Measurements from ENCODE around the gene DGCR8.

Gene DGCR8

GRCh38 chr22:20113551-20114310 lies 33.7 kb downstream of the DGCR8 start:
- H3K27ac ChIP-seq (ENCODE audit: low read depth, low read length, severe bottlenecking), result no peak overlapping the region
- H3K4me3 ChIP-seq (ENCODE audit: extremely low read depth, insufficient read depth, low read length, poor library complexity, severe bottlenecking), result no peak overlapping the region
- H3K36me3 ChIP-seq (ENCODE audit: control insufficient read depth, insufficient read depth, low read length), result peaks cover 72% of the 10 kb centered on the region
- WGBS, 2 experiments (ENCODE audit: insufficient coverage in 2 of 2), result 95% methylated on average over 15 to 18 of the region's 19 CpGs
- H3K4me1 ChIP-seq (ENCODE audit: control insufficient read depth, insufficient read depth, low read length, poor library complexity, severe bottlenecking), result peaks cover 8% of the 10 kb centered on the region
- H3K9me3 ChIP-seq (ENCODE audit: control insufficient read depth, low read length), result no peaks in the 10 kb centered on the region

- no peak overlapping the region for H3K4me3 ChIP-seq (ENCODE audit: extremely low read depth, insufficient read depth, low read length, poor library complexity, severe bottlenecking)
- H3K4me1 ChIP-seq (ENCODE audit: control insufficient read depth, insufficient read depth, low read length, poor library complexity, severe bottlenecking), result peaks cover 16% of the 10 kb centered on the region
- H3K36me3 ChIP-seq (ENCODE audit: control insufficient read depth, insufficient read depth, low read length), result peaks cover 72% of the 10 kb centered on the region
- H3K27ac ChIP-seq (ENCODE audit: low read depth, low read length, severe bottlenecking), result no peak overlapping the region
- H3K9me3 ChIP-seq (ENCODE audit: control insufficient read depth, low read length), result no peaks in the 10 kb centered on the region
- WGBS, 2 experiments (ENCODE audit: insufficient coverage in 2 of 2), result 94 to 97% methylated on average over 28 to 36 of the region's 36 CpGs
These were observed 34.8 kb downstream of the DGCR8 start for GRCh38 chr22:20114506-20115475.

- WGBS, 2 experiments (ENCODE audit: insufficient coverage in 2 of 2), result 90 to 92% methylated on average over 28 to 29 of the region's 30 CpGs
- H3K27ac ChIP-seq (ENCODE audit: low read depth, low read length, severe bottlenecking), result peak within 1 kb of the TSS; percentile 82
These were observed 35.8 kb downstream of the DGCR8 start, which contains the start of gene RANBP1 for GRCh38 chr22:20115691-20116375. RANBP1 (plus strand) TSS chr22:20116104; CDS start chr22:20116185, 81 bp downstream.

GRCh38 chr22:20116376-20116950 lies 36.4 kb downstream of the DGCR8 start:
- WGBS, 2 experiments (ENCODE audit: insufficient coverage in 2 of 2), result 26 to 29% methylated on average over 18 to 22 of the region's 27 CpGs
- H3K4me1 ChIP-seq (ENCODE audit: control insufficient read depth, insufficient read depth, low read length, poor library complexity, severe bottlenecking), result peaks cover 16% of the 10 kb centered on the region
- peak overlapping the region; percentile 82 for H3K27ac ChIP-seq (ENCODE audit: low read depth, low read length, severe bottlenecking)
- peak overlapping the region; percentile 98 for H3K4me3 ChIP-seq (ENCODE audit: extremely low read depth, insufficient read depth, low read length, poor library complexity, severe bottlenecking)
- peaks cover 76% of the 10 kb centered on the region for H3K36me3 ChIP-seq (ENCODE audit: control insufficient read depth, insufficient read depth, low read length)
- no peaks in the 10 kb centered on the region for H3K9me3 ChIP-seq (ENCODE audit: control insufficient read depth, low read length)

More at GRCh38 chr22:20115691-20116375, 35.8 kb downstream of the DGCR8 start, which contains the start of gene RANBP1:
- Histone ChIP-seq H3K36me3 (ENCODE audit: control insufficient read depth, insufficient read depth, low read length) (peaks cover 72% of the 10 kb centered on the region), H3K4me1 (ENCODE audit: control insufficient read depth, insufficient read depth, low read length, poor library complexity, severe bottlenecking) (peaks cover 16% of the 10 kb centered on the region), H3K9me3 (ENCODE audit: control insufficient read depth, low read length) (no peaks in the 10 kb centered on the region), H3K4me3 (ENCODE audit: extremely low read depth, insufficient read depth, low read length, poor library complexity, severe bottlenecking) (peak within 1 kb of the TSS; percentile 98)

- peak within 1 kb of the TSS; percentile 98 for H3K4me3 ChIP-seq (ENCODE audit: extremely low read depth, insufficient read depth, low read length, poor library complexity, severe bottlenecking)
- WGBS, 2 experiments (ENCODE audit: insufficient coverage in 2 of 2), result 0% methylated on average over 60 to 68 of the region's 88 CpGs
- H3K4me1 ChIP-seq (ENCODE audit: control insufficient read depth, insufficient read depth, low read length, poor library complexity, severe bottlenecking), result peaks cover 16% of the 10 kb centered on the region
- no peaks in the 10 kb centered on the region for H3K9me3 ChIP-seq (ENCODE audit: control insufficient read depth, low read length)
- peaks cover 78% of the 10 kb centered on the region for H3K36me3 ChIP-seq (ENCODE audit: control insufficient read depth, insufficient read depth, low read length)
- H3K27ac ChIP-seq (ENCODE audit: low read depth, low read length, severe bottlenecking), result peak within 1 kb of the TSS; percentile 82
These were observed 37.1 kb downstream of the DGCR8 start, which contains the start of gene TRMT2A for GRCh38 chr22:20116951-20117632. TRMT2A (minus strand) TSS chr22:20117226; CDS start chr22:20116906, 320 bp downstream.

GRCh38 chr22:20117633-20118299 lies 37.7 kb downstream of the DGCR8 start:
- H3K27ac ChIP-seq (ENCODE audit: low read depth, low read length, severe bottlenecking), result peak overlapping the region; percentile 16
- H3K4me3 ChIP-seq (ENCODE audit: extremely low read depth, insufficient read depth, low read length, poor library complexity, severe bottlenecking), result peak overlapping the region; percentile 98
- peaks cover 16% of the 10 kb centered on the region for H3K4me1 ChIP-seq (ENCODE audit: control insufficient read depth, insufficient read depth, low read length, poor library complexity, severe bottlenecking)
- 0 to 1% methylated on average over 28 to 31 of the region's 66 CpGs for WGBS, 2 experiments (ENCODE audit: insufficient coverage in 2 of 2)
- peaks cover 78% of the 10 kb centered on the region for H3K36me3 ChIP-seq (ENCODE audit: control insufficient read depth, insufficient read depth, low read length)
- H3K9me3 ChIP-seq (ENCODE audit: control insufficient read depth, low read length), result no peaks in the 10 kb centered on the region

- peaks cover 16% of the 10 kb centered on the region for H3K4me1 ChIP-seq (ENCODE audit: control insufficient read depth, insufficient read depth, low read length, poor library complexity, severe bottlenecking)
- 27 to 32% methylated on average over 4 to 5 of the region's 8 CpGs for WGBS, 2 experiments (ENCODE audit: insufficient coverage in 2 of 2)
- H3K4me3 ChIP-seq (ENCODE audit: extremely low read depth, insufficient read depth, low read length, poor library complexity, severe bottlenecking), result peak overlapping the region; percentile 98
- peak overlapping the region; percentile 16 for H3K27ac ChIP-seq (ENCODE audit: low read depth, low read length, severe bottlenecking)
- no peaks in the 10 kb centered on the region for H3K9me3 ChIP-seq (ENCODE audit: control insufficient read depth, low read length)
- H3K36me3 ChIP-seq (ENCODE audit: control insufficient read depth, insufficient read depth, low read length), result peaks cover 77% of the 10 kb centered on the region
These were observed 38.4 kb downstream of the DGCR8 start for GRCh38 chr22:20118300-20119020.

- WGBS, 2 experiments (ENCODE audit: insufficient coverage in 2 of 2), result 96% methylated on average over 21 to 22 of the region's 22 CpGs
- no peak overlapping the region for H3K4me3 ChIP-seq (ENCODE audit: extremely low read depth, insufficient read depth, low read length, poor library complexity, severe bottlenecking)
- H3K36me3 ChIP-seq (ENCODE audit: control insufficient read depth, insufficient read depth, low read length), result peaks cover 83% of the 10 kb centered on the region
- no peaks in the 10 kb centered on the region for H3K9me3 ChIP-seq (ENCODE audit: control insufficient read depth, low read length)
- H3K27ac ChIP-seq (ENCODE audit: low read depth, low read length, severe bottlenecking), result no peak overlapping the region
- peaks cover 10% of the 10 kb centered on the region for H3K4me1 ChIP-seq (ENCODE audit: control insufficient read depth, insufficient read depth, low read length, poor library complexity, severe bottlenecking)
These were observed 41.9 kb downstream of the DGCR8 start for GRCh38 chr22:20121856-20122415.
